ENCODE data around the gene TPRX1. TPM values are rescaled to one million over a fixed set of nuclear protein-coding genes. Genes with fewer than 3 reads are reported as not detected.

TPRX1 gene
- total and polyA plus RNA-seq, 2 of the 4 experiments (the other 2 are of a cell fraction): not detected

- Histone ChIP-seq H3K27me3 (ENCODE audit: control insufficient read depth, insufficient read depth, low read length) (peaks cover 2% of the 10 kb centered on the region), H4K5ac (ENCODE audit: low read depth, low read length) (no peak overlapping the region), H2BK5ac (ENCODE audit: low read depth, low read length, poor library complexity, severe bottlenecking) (no peak overlapping the region), H3K4me1 (ENCODE audit: control insufficient read depth, insufficient read depth, low read length) (no peaks in the 10 kb centered on the region), H3K9me3 (ENCODE audit: control insufficient read depth, insufficient read depth, low read length) (no peaks in the 10 kb centered on the region), H3K14ac (replicated peaks; ENCODE audit: low read depth, low read length) (no peak overlapping the region), H3K4me3 (ENCODE audit: insufficient read depth, low read depth, low read length) (no peak overlapping the region), H3K27ac (ENCODE audit: insufficient read depth, low read length) (no peak overlapping the region), H3K9me1 (ENCODE audit: insufficient read depth, low read length) (no peaks in the 10 kb centered on the region), H2BK20ac (ENCODE audit: low read depth, low read length) (no peak overlapping the region), H4K20me1 (ENCODE audit: insufficient read depth, low read length) (no peaks in the 10 kb centered on the region), H3K4me2 (ENCODE audit: low read depth, low read length) (no peak overlapping the region), H4K91ac (ENCODE audit: insufficient read depth, low read depth, low read length) (no peak overlapping the region), H2BK15ac (ENCODE audit: low read depth, low read length) (no peak overlapping the region), H3K79me1 (ENCODE audit: low read depth in 1 of 2, low read length in 2 of 2) (no peaks in the 10 kb centered on the region), H3K9ac (ENCODE audit: low read depth, low read length) (no peak overlapping the region), H3K23ac (ENCODE audit: low read depth, low read length) (no peak overlapping the region), H3K56ac (ENCODE audit: extremely low read depth, insufficient read depth, low read length) (no peak overlapping the region), H3K36me3 (ENCODE audit: control insufficient read depth, insufficient read depth, low read length) (no peaks in the 10 kb centered on the region), H2AK5ac (ENCODE audit: low read depth, low read length) (no peak overlapping the region), H2AK9ac (replicated peaks; ENCODE audit: low read depth, low read length, poor library complexity) (no peak overlapping the region), H2BK120ac (ENCODE audit: low read depth, low read length) (no peak overlapping the region), H3K4ac (ENCODE audit: low read depth, low read length) (no peak overlapping the region), H2AFZ (replicated peaks; ENCODE audit: low read length, poor library complexity) (no peak overlapping the region), H3K18ac (ENCODE audit: low read depth, low read length) (no peak overlapping the region), H4K8ac (ENCODE audit: low read depth in 2 of 2, low read length in 2 of 2) (no peak overlapping the region)
- no TSS peak for BruUV-seq (replicated peaks)
- POLR2A ChIA-PET (ENCODE audit: unreplicated experiment): no interaction called here
- DNase-seq: no peak
- CTCF ChIA-PET: no interaction called here
- WGBS, 2 experiments (ENCODE audit: extremely low coverage in 2 of 2, insufficient read length in 1 of 2): no CpG with 5 or more reads among the region's 4 CpGs
- dilution Hi-C loops (cut with HindIII; ENCODE audit: low sequenced_read_pairs, unreplicated experiment): no loop called here
- no peak for ATAC-seq (ENCODE audit: low read depth)
- in situ Hi-C loops (cut with MboI; ENCODE audit: low sequenced_read_pairs): no loop called here
- TF ChIP-seq FOS (IDR thresholded peaks at IDR 0.05; ENCODE audit: low read depth, low read length) (no peak), NFE2L2 (IDR thresholded peaks at IDR 0.05; ENCODE audit: low read depth, low read length) (no peak), RAD21 (IDR thresholded peaks at IDR 0.05; ENCODE audit: low read length) (no peak), MXI1 (IDR thresholded peaks at IDR 0.05; ENCODE audit: borderline replicate concordance, low read depth, low read length) (no peak), RCOR1 (IDR thresholded peaks at IDR 0.05; ENCODE audit: insufficient replicate concordance, low read length) (no peak), RFX5 (IDR thresholded peaks at IDR 0.05; ENCODE audit: low read depth, low read length) (no peak), ELK1 (IDR thresholded peaks at IDR 0.05; ENCODE audit: borderline replicate concordance, low read depth, low read length) (no peak), SMC3 (IDR thresholded peaks at IDR 0.05; ENCODE audit: low read depth, low read length) (no peak)
- intact Hi-C loops (cut with micrococcal nuclease): no loop called here
Observed at GRCh38 chr19:47832723-47833122, 28.4 kb upstream of the TPRX1 start.

Data from IMR-90 (cell line).